Activated T-helper 17 cell treated with anti-CD3 and anti-CD28 coated beads, Interleukin-2, amount 50 U/mL, for 72 hours (primary cell): ENCODE data around the gene RASGRF2. TPM values are rescaled to one million over a fixed set of nuclear protein-coding genes. Genes with fewer than 3 reads are reported as not detected.
"Not testable (repeated sequence)": the region's sequence is repeated elsewhere in the genome, so short reads cannot be mapped to it uniquely, and the experiment has no call there.

Source experiments
- ATAC-seq: fragments of 150-1000 bp; cut with Tn5 transposase; replicated peaks from 2 replicates; pipeline ENCODE4 v1.10.0; 2021; ENCODE audit warnings: mild to moderate bottlenecking, moderate library complexity
- H3K27ac Mint-ChIP-seq: one replicate; pipeline ENCODE4 v1.8.0; 2022; ENCODE audit warnings: mixed read lengths
- H3K27me3 Mint-ChIP-seq: one replicate; pipeline ENCODE4 v1.8.0; 2022; ENCODE audit warnings: mixed read lengths
- H3K36me3 Mint-ChIP-seq: one replicate; pipeline ENCODE4 v1.8.0; 2022; ENCODE audit warnings: low read depth, mild to moderate bottlenecking, mixed read lengths
- H3K4me1 Mint-ChIP-seq: one replicate; pipeline ENCODE4 v1.8.0; 2022; ENCODE audit warnings: mixed read lengths
- H3K4me3 Mint-ChIP-seq: one replicate; pipeline ENCODE4 v1.8.0; 2022; ENCODE audit warnings: mild to moderate bottlenecking, mixed read lengths
- H3K9me3 Mint-ChIP-seq: one replicate; pipeline ENCODE4 v1.8.0; 2022; ENCODE audit warnings: mixed read lengths
- total RNA-seq, 2 donors: library from RNA; stranded (reverse); gene quantifications; one replicate each; pipeline ENCODE4 v1.2.3, GENCODE V29; 2022

The RASGRF2 gene
- total RNA-seq, 2 donors from 2014 or later, result 6.8 to 7.6 TPM

GRCh38 chr5:81029736-81030135, 69.6 kb downstream of the RASGRF2 start:
- not testable (repeated sequence) for H3K9me3 Mint-ChIP-seq, H3K4me3 Mint-ChIP-seq, ATAC-seq, H3K36me3 Mint-ChIP-seq, H3K27ac Mint-ChIP-seq, H3K27me3 Mint-ChIP-seq
- H3K4me1 Mint-ChIP-seq, result peaks cover 13% of the 10 kb centered on the region

- not testable (repeated sequence) for H3K27me3 Mint-ChIP-seq, H3K27ac Mint-ChIP-seq, ATAC-seq, H3K36me3 Mint-ChIP-seq, H3K4me3 Mint-ChIP-seq, H3K4me1 Mint-ChIP-seq, H3K9me3 Mint-ChIP-seq
Observed at GRCh38 chr5:81030236-81031034, 70.3 kb downstream of the RASGRF2 start.

- no peaks in the 10 kb centered on the region for H3K36me3 Mint-ChIP-seq
- H3K4me3 Mint-ChIP-seq, result no peak overlapping the region
- peaks cover 11% of the 10 kb centered on the region for H3K9me3 Mint-ChIP-seq
- H3K27ac Mint-ChIP-seq, result no peak overlapping the region
- no peaks in the 10 kb centered on the region for H3K27me3 Mint-ChIP-seq
- H3K4me1 Mint-ChIP-seq, result no peaks in the 10 kb centered on the region
- ATAC-seq, result no peak
Observed at GRCh38 chr5:81035522-81035921, 75.4 kb downstream of the RASGRF2 start.

- peaks cover 11% of the 10 kb centered on the region for H3K9me3 Mint-ChIP-seq
- no peak overlapping the region for H3K4me3 Mint-ChIP-seq
- no peaks in the 10 kb centered on the region for H3K36me3 Mint-ChIP-seq
- ATAC-seq, result no peak
- H3K27ac Mint-ChIP-seq, result no peak overlapping the region
- H3K27me3 Mint-ChIP-seq, result no peaks in the 10 kb centered on the region
- peaks cover 2% of the 10 kb centered on the region for H3K4me1 Mint-ChIP-seq
Observed at GRCh38 chr5:81038495-81038894, 78.3 kb downstream of the RASGRF2 start.

GRCh38 chr5:81044868-81045267, 84.7 kb downstream of the RASGRF2 start:
- Mint-ChIP-seq H3K4me3 (no peak overlapping the region), H3K27ac (no peak overlapping the region), H3K9me3 (no peaks in the 10 kb centered on the region), H3K4me1 (peaks cover 11% of the 10 kb centered on the region), H3K36me3 (peaks cover 6% of the 10 kb centered on the region), H3K27me3 (no peaks in the 10 kb centered on the region)
- no peak for ATAC-seq

GRCh38 chr5:81045389-81045807, 85.2 kb downstream of the RASGRF2 start:
- Mint-ChIP-seq H3K36me3 (peaks cover 6% of the 10 kb centered on the region), H3K27me3 (no peaks in the 10 kb centered on the region), H3K9me3 (no peaks in the 10 kb centered on the region), H3K4me1 (peaks cover 11% of the 10 kb centered on the region), H3K4me3 (no peak overlapping the region), H3K27ac (no peak overlapping the region)
- ATAC-seq, result no peak

- no peak for ATAC-seq
- Mint-ChIP-seq H3K27ac (no peak overlapping the region), H3K27me3 (no peaks in the 10 kb centered on the region), H3K36me3 (peaks cover 6% of the 10 kb centered on the region), H3K4me3 (no peak overlapping the region), H3K4me1 (peaks cover 11% of the 10 kb centered on the region), H3K9me3 (no peaks in the 10 kb centered on the region)
Observed at GRCh38 chr5:81046041-81046440, 85.9 kb downstream of the RASGRF2 start.

- peaks cover 6% of the 10 kb centered on the region for H3K36me3 Mint-ChIP-seq
- H3K27ac Mint-ChIP-seq, result no peak overlapping the region
- H3K4me1 Mint-ChIP-seq, result peaks cover 5% of the 10 kb centered on the region
- no peaks in the 10 kb centered on the region for H3K9me3 Mint-ChIP-seq
- no peak for ATAC-seq
- H3K27me3 Mint-ChIP-seq, result no peaks in the 10 kb centered on the region
- H3K4me3 Mint-ChIP-seq, result no peak overlapping the region
Observed at GRCh38 chr5:81052325-81052724, 92.2 kb downstream of the RASGRF2 start.

- H3K4me1 Mint-ChIP-seq, H3K27ac Mint-ChIP-seq, H3K36me3 Mint-ChIP-seq, ATAC-seq, H3K9me3 Mint-ChIP-seq, H3K4me3 Mint-ChIP-seq, H3K27me3 Mint-ChIP-seq: not testable (repeated sequence)
Observed at GRCh38 chr5:81053282-81053681, 93.1 kb downstream of the RASGRF2 start.

- peaks cover 6% of the 10 kb centered on the region for H3K4me1 Mint-ChIP-seq
- H3K27ac Mint-ChIP-seq, result no peak overlapping the region
- H3K9me3 Mint-ChIP-seq, result peaks cover 5% of the 10 kb centered on the region
- no peak overlapping the region for H3K4me3 Mint-ChIP-seq
- no peak for ATAC-seq
- no peaks in the 10 kb centered on the region for H3K27me3 Mint-ChIP-seq
- H3K36me3 Mint-ChIP-seq, result peaks cover 10% of the 10 kb centered on the region
Observed at GRCh38 chr5:81058121-81058520, 98.0 kb downstream of the RASGRF2 start.

GRCh38 chr5:81065492-81065891, 105.3 kb downstream of the RASGRF2 start:
- H3K27ac Mint-ChIP-seq, result no peak overlapping the region
- H3K4me1 Mint-ChIP-seq, result peaks cover under 1% of the 10 kb centered on the region
- no peak overlapping the region for H3K4me3 Mint-ChIP-seq
- no peak for ATAC-seq
- peaks cover under 1% of the 10 kb centered on the region for H3K9me3 Mint-ChIP-seq
- H3K27me3 Mint-ChIP-seq, result no peaks in the 10 kb centered on the region
- H3K36me3 Mint-ChIP-seq, result peaks cover 38% of the 10 kb centered on the region

GRCh38 chr5:81066102-81066501, 105.9 kb downstream of the RASGRF2 start:
- Mint-ChIP-seq H3K4me3 (no peak overlapping the region), H3K9me3 (no peaks in the 10 kb centered on the region), H3K27ac (no peak overlapping the region), H3K4me1 (no peaks in the 10 kb centered on the region), H3K36me3 (peaks cover 33% of the 10 kb centered on the region), H3K27me3 (no peaks in the 10 kb centered on the region)
- no peak for ATAC-seq

GRCh38 chr5:81067406-81067805, 107.2 kb downstream of the RASGRF2 start:
- ATAC-seq, result no peak
- H3K27me3 Mint-ChIP-seq, result no peaks in the 10 kb centered on the region
- peaks cover 33% of the 10 kb centered on the region for H3K36me3 Mint-ChIP-seq
- no peaks in the 10 kb centered on the region for H3K9me3 Mint-ChIP-seq
- H3K4me3 Mint-ChIP-seq, result no peak overlapping the region
- H3K4me1 Mint-ChIP-seq, result no peaks in the 10 kb centered on the region
- no peak overlapping the region for H3K27ac Mint-ChIP-seq

GRCh38 chr5:81068063-81068462, 107.9 kb downstream of the RASGRF2 start:
- Mint-ChIP-seq H3K27me3 (no peaks in the 10 kb centered on the region), H3K36me3 (peaks cover 33% of the 10 kb centered on the region)

GRCh38 chr5:81068635-81069034, 108.5 kb downstream of the RASGRF2 start:
- H3K4me3 Mint-ChIP-seq, result no peak overlapping the region
- H3K27me3 Mint-ChIP-seq, result no peaks in the 10 kb centered on the region
- no peaks in the 10 kb centered on the region for H3K9me3 Mint-ChIP-seq
- H3K27ac Mint-ChIP-seq, result no peak overlapping the region
- peaks cover 31% of the 10 kb centered on the region for H3K36me3 Mint-ChIP-seq
- H3K4me1 Mint-ChIP-seq, result no peaks in the 10 kb centered on the region
- no peak for ATAC-seq

More at GRCh38 chr5:81068063-81068462, 107.9 kb downstream of the RASGRF2 start:
- Mint-ChIP-seq H3K4me3 (no peak overlapping the region), H3K9me3 (no peaks in the 10 kb centered on the region), H3K4me1 (no peaks in the 10 kb centered on the region), H3K27ac (no peak overlapping the region)
- no peak for ATAC-seq
